GM21529 (cell line): ENCODE results near the gene IFRD2.
A peak's percentile ranks its signal among the peaks of the same experiment; 100 is the strongest.
"Not testable (repeated sequence)": the region's sequence is repeated elsewhere in the genome, so short reads cannot be mapped to it uniquely, and the experiment has no call there.

Source experiments
- ATAC-seq: cut with Tn5 transposase; IDR thresholded peaks from one replicate; pipeline ENCODE4 v1.9.1; 2021; ENCODE audit not compliant: unreplicated experiment

Gene IFRD2

GRCh38 chr3:50255251-50255615 is 37.0 kb downstream of the IFRD2 start:
- no peak for ATAC-seq

GRCh38 chr3:50254577-50255250 is 37.5 kb downstream of the IFRD2 start:
- ATAC-seq: no peak

- ATAC-seq: no peak
These were observed 41.0 kb downstream of the IFRD2 start for GRCh38 chr3:50251220-50251619.

GRCh38 chr3:50250514-50250913 is 41.7 kb downstream of the IFRD2 start:
- ATAC-seq: no peak

- ATAC-seq: no peak
These were observed 42.8 kb downstream of the IFRD2 start for GRCh38 chr3:50249457-50249856.

GRCh38 chr3:50248387-50248786 is 43.8 kb downstream of the IFRD2 start:
- ATAC-seq: no peak

- peak; percentile 64 for ATAC-seq
These were observed 45.7 kb downstream of the IFRD2 start for GRCh38 chr3:50246517-50246954.

- peak; percentile 66 for ATAC-seq
These were observed 46.3 kb downstream of the IFRD2 start for GRCh38 chr3:50245831-50246516.

GRCh38 chr3:50245251-50245745 is 46.9 kb downstream of the IFRD2 start:
- no peak for ATAC-seq

- ATAC-seq: not testable (repeated sequence)
These were observed 47.4 kb downstream of the IFRD2 start for GRCh38 chr3:50244813-50245212.

GRCh38 chr3:50243543-50243895 is 48.7 kb downstream of the IFRD2 start:
- ATAC-seq: no peak

- ATAC-seq: no peak
These were observed 49.2 kb downstream of the IFRD2 start for GRCh38 chr3:50242851-50243542.

GRCh38 chr3:50242381-50242770 is 49.9 kb downstream of the IFRD2 start:
- no peak for ATAC-seq

GRCh38 chr3:50241713-50242380 is 50.4 kb downstream of the IFRD2 start:
- ATAC-seq: no peak

GRCh38 chr3:50241163-50241562 is 51.1 kb downstream of the IFRD2 start:
- no peak for ATAC-seq

- ATAC-seq: no peak
These were observed 52.6 kb downstream of the IFRD2 start for GRCh38 chr3:50239649-50240048.

GRCh38 chr3:50238549-50239026 is 53.6 kb downstream of the IFRD2 start:
- ATAC-seq: no peak

GRCh38 chr3:50237754-50238548 is 54.3 kb downstream of the IFRD2 start:
- peak; percentile 39 for ATAC-seq
